Natural killer cell (primary cell): ENCODE measurements around the gene SPA17. TPM values are rescaled to one million over a fixed set of nuclear protein-coding genes. Genes with fewer than 3 reads are reported as not detected.

ENCODE experiments used
- ATAC-seq, 3 donors: fragments of 150-1000 bp in 2 of 3; fragments of 200-7000 bp in 1 of 3; cut with Tn5 transposase; 1 replicate in 1 of 3; 2 replicates in 2 of 3; pipeline ENCODE4 v1.10.0; 2021; ENCODE audit warnings: mild to moderate bottlenecking in 2 of 3, moderate library complexity in 2 of 3
- DNase-seq, 2 donors: peaks; one replicate each; pipeline versions ENCODE4 v3.0.0 to v3.0.0-alpha.2; 2013 to 2021; ENCODE audit warnings: mixed read lengths in 1 of 2
- H3K27ac ChIP-seq: one replicate; pipeline ENCODE4 v1.5.1; 2013; ENCODE audit warnings: mild to moderate bottlenecking, low read length
- H3K27me3 ChIP-seq: one replicate; pipeline ENCODE4 v1.6.1; 2013; ENCODE audit warnings: low read length; ENCODE audit not compliant: control insufficient read depth, insufficient read depth
- H3K36me3 ChIP-seq: one replicate; pipeline ENCODE4 v1.6.1; 2013; ENCODE audit warnings: low read length; ENCODE audit not compliant: control insufficient read depth, insufficient read depth
- H3K4me1 ChIP-seq: one replicate; pipeline ENCODE4 v1.6.1; 2013; ENCODE audit warnings: low read length; ENCODE audit not compliant: control insufficient read depth, insufficient read depth
- H3K4me3 ChIP-seq: one replicate; pipeline ENCODE4 v1.5.1; 2013; ENCODE audit warnings: low read length
- H3K9me3 ChIP-seq: one replicate; pipeline ENCODE4 v1.6.1; 2013; ENCODE audit warnings: low read length; ENCODE audit not compliant: control insufficient read depth, insufficient read depth
- H3K27ac Mint-ChIP-seq, 2 donors: one replicate each; pipeline ENCODE4 v1.8.0; 2022; ENCODE audit warnings: mild to moderate bottlenecking in 2 of 2, mixed read lengths in 2 of 2, moderate library complexity in 1 of 2
- H3K27me3 Mint-ChIP-seq, 2 donors: one replicate each; pipeline ENCODE4 v1.8.0; 2022; ENCODE audit warnings: low read depth in 2 of 2, mixed read lengths in 2 of 2
- H3K36me3 Mint-ChIP-seq: one replicate; pipeline ENCODE4 v1.8.0; 2022; ENCODE audit warnings: mixed read lengths
- H3K4me1 Mint-ChIP-seq, 2 donors: one replicate each; pipeline ENCODE4 v1.8.0; 2022; ENCODE audit warnings: mixed read lengths in 2 of 2
- H3K4me3 Mint-ChIP-seq: one replicate; pipeline ENCODE4 v1.8.0; 2022; ENCODE audit warnings: mild to moderate bottlenecking, moderate library complexity, mixed read lengths
- H3K9me3 Mint-ChIP-seq, 2 donors: one replicate each; pipeline ENCODE4 v1.8.0; 2022; ENCODE audit warnings: mixed read lengths in 2 of 2
- WGBS: methylation state at CpG from one replicate; pipeline ENCODE4 v1.1.7; 2013; ENCODE audit warnings: missing lambda C conversion rate; ENCODE audit not compliant: insufficient coverage; 5-methylcytosine and 5-hydroxymethylcytosine counted together
- intact Hi-C: fragments of 100-400 bp; cut with micrococcal nuclease; formaldehyde crosslinking; loops from one replicate; pipeline ENCODE4 v1.14.2; 2022
- total RNA-seq, 4 donors: library from RNA; stranded (reverse); fragments of 120-200 nt in 1 of 4; gene quantifications; one replicate each; pipeline versions ENCODE4 v1.2.3 to v1.2.4, GENCODE V29; 2013 to 2022
- TF ChIP-seq, protein P1 (sequence below): fragments of 200-600 bp; IDR thresholded peaks from one replicate; pipeline ENCODE4 v1.8.0; 2022; ENCODE audit warnings: antibody characterized with exemption

SPA17 gene
- total RNA-seq, 3 donors from 2014 or later (not counting 1 experiment from before 2014, with no cell fraction given), result 0.35 to 0.45 (median 0.35) TPM

DNA sequence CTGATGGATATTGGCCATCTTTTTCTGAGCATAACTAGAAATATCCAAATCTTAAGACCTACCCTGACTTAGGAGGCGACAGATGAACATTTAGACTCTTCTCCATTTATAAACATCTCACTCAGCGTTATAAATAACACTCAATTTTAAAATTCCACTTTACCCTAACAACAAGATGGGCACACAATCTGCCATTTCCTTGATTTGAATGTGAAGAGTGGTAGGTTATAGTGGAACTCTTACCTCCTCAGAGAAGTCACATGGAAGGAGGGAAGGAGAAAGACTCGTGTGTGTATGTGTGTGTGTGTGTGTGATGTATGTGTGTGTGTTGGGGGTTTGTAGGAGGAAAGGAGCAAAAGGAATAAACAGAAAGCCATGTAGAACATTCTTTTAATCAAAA lies 15.2 kb upstream of the SPA17 start:
- Histone ChIP-seq H3K9me3 (no peaks in the 10 kb centered on the region), H3K27ac (no peak overlapping the region), H3K4me1 (no peaks in the 10 kb centered on the region), H3K27me3 (no peaks in the 10 kb centered on the region), H3K36me3 (no peaks in the 10 kb centered on the region), H3K4me3 (no peak overlapping the region)
- Mint-ChIP-seq H3K4me1 (no peaks in the 10 kb centered on the region), H3K27ac (no peak overlapping the region), H3K27me3 (peaks cover 0 to 7% of the 10 kb centered on the region in 2 donors), H3K36me3 (no peaks in the 10 kb centered on the region), H3K9me3 (no peaks in the 10 kb centered on the region), H3K4me3 (no peak overlapping the region)
- intact Hi-C loops, result no loop called here
- TF ChIP-seq, protein P1, sequence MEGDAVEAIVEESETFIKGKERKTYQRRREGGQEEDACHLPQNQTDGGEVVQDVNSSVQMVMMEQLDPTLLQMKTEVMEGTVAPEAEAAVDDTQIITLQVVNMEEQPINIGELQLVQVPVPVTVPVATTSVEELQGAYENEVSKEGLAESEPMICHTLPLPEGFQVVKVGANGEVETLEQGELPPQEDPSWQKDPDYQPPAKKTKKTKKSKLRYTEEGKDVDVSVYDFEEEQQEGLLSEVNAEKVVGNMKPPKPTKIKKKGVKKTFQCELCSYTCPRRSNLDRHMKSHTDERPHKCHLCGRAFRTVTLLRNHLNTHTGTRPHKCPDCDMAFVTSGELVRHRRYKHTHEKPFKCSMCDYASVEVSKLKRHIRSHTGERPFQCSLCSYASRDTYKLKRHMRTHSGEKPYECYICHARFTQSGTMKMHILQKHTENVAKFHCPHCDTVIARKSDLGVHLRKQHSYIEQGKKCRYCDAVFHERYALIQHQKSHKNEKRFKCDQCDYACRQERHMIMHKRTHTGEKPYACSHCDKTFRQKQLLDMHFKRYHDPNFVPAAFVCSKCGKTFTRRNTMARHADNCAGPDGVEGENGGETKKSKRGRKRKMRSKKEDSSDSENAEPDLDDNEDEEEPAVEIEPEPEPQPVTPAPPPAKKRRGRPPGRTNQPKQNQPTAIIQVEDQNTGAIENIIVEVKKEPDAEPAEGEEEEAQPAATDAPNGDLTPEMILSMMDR, result no peak
- 94% methylated on average over 3 of the region's 3 CpGs for WGBS
- DNase-seq, result no peak
- no peak for ATAC-seq

DNA sequence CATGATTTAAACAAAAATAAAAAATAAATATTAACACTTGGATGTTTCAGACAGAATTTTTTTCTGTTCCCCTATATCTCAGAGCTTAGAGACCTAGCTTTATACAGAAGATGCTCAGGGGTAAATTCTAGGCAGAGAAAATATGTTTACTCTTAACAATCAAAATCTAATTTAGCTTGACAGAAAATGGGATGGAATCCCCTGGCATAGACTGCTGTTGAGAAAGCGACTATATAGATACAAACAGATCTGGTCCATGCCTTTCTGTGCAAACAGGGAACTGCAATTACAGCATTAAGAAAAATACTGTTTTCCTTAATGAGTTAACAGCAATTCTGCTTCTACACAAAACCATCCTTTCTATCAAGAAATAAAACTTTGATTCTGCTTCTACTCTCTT lies 14.7 kb upstream of the SPA17 start:
- H3K4me3 Mint-ChIP-seq, result no peak overlapping the region
- Histone ChIP-seq H3K4me1 (no peaks in the 10 kb centered on the region), H3K36me3 (no peaks in the 10 kb centered on the region), H3K27ac (no peak overlapping the region), H3K27me3 (no peaks in the 10 kb centered on the region), H3K9me3 (no peaks in the 10 kb centered on the region), H3K4me3 (no peak overlapping the region)
- intact Hi-C loops, result no loop called here
- no peak for ATAC-seq
- no peaks in the 10 kb centered on the region for H3K36me3 Mint-ChIP-seq
- no peaks in the 10 kb centered on the region for H3K4me1 Mint-ChIP-seq
- WGBS, result 95% methylated on average over 1 of the region's 1 CpG
- H3K27ac Mint-ChIP-seq, result no peak overlapping the region
- H3K27me3 Mint-ChIP-seq, result peaks cover 0 to 7% of the 10 kb centered on the region in 2 donors
- DNase-seq, result no peak
- TF ChIP-seq, protein P1, result no peak
- H3K9me3 Mint-ChIP-seq, result no peaks in the 10 kb centered on the region

DNA sequence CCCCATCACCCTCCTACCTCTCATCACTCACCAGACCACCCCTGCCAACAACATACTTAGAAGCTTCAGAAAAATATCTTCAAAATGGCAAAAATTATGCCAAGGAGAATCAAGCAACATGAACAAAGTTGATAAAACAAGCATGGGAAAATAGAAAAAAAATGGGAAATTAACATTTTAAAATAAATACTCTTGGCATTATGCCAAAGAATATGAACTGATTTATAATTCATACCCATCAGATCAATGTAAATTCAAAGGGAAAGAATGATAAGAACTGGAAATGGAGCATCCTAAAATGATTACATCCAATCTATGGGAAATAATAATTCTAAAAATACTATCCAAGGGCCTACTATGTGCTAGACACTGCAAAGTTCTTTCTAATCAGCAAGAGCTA lies 12.2 kb upstream of the SPA17 start:
- Mint-ChIP-seq H3K27ac (no peak overlapping the region), H3K36me3 (no peaks in the 10 kb centered on the region), H3K4me1 (no peaks in the 10 kb centered on the region), H3K27me3 (peaks cover 0 to 7% of the 10 kb centered on the region in 2 donors), H3K4me3 (no peak overlapping the region), H3K9me3 (no peaks in the 10 kb centered on the region)
- Histone ChIP-seq H3K27me3 (no peaks in the 10 kb centered on the region), H3K4me1 (no peaks in the 10 kb centered on the region), H3K9me3 (no peaks in the 10 kb centered on the region), H3K27ac (no peak overlapping the region), H3K36me3 (no peaks in the 10 kb centered on the region), H3K4me3 (no peak overlapping the region)
- ATAC-seq, result no peak
- intact Hi-C loops, result no loop called here
- DNase-seq, result no peak
- TF ChIP-seq, protein P1, result no peak

DNA sequence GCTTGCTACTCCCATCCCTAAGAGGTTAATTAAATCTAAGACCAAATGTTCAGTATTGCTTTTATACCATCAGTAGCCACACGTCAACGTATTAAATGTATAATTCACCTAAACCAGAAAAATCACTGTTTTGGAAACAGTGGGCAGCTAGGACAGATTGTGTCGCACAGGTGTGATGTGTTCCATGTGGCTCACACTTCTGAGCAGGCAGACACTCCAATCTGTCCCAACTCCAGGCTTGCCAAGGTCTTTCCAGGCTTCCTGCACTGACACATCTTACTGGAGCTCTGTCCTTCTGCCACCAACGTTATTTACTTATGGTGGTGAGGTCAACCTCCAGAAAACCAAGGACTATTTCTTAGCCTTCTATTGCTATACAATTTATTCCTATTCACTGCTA lies 11.6 kb upstream of the SPA17 start:
- H3K4me3 ChIP-seq, result no peak overlapping the region
- TF ChIP-seq, protein P1, result no peak
- H3K27ac ChIP-seq, result no peak overlapping the region
- intact Hi-C loops, result no loop called here
- Mint-ChIP-seq H3K4me1 (no peaks in the 10 kb centered on the region), H3K9me3 (no peaks in the 10 kb centered on the region), H3K4me3 (no peak overlapping the region), H3K36me3 (no peaks in the 10 kb centered on the region), H3K27me3 (peaks cover 0 to 7% of the 10 kb centered on the region in 2 donors), H3K27ac (no peak overlapping the region)
- 92% methylated on average over 4 of the region's 4 CpGs for WGBS
- no peaks in the 10 kb centered on the region for H3K27me3 ChIP-seq
- ATAC-seq, result no peak
- H3K4me1 ChIP-seq, result no peaks in the 10 kb centered on the region
- DNase-seq, result no peak
- no peaks in the 10 kb centered on the region for H3K36me3 ChIP-seq
- no peaks in the 10 kb centered on the region for H3K9me3 ChIP-seq
